Heart right ventricle (tissue), 16 donors: Measurements from ENCODE around the gene GSDME. TPM values are rescaled to one million over a fixed set of nuclear protein-coding genes. Genes with fewer than 3 reads are reported as not detected.

Experiments
- ATAC-seq, 8 donors: fragments of 200-7000 bp; cut with Tn5 transposase; one replicate each; pipeline ENCODE4 v1.9.1; 2020; ENCODE audit warnings: mild to moderate bottlenecking in 8 of 8, moderate library complexity in 8 of 8, moderate number of reproducible peaks in 1 of 8
- DNase-seq, 2 donors: peaks; one replicate each; pipeline ENCODE4 v3.0.0-alpha.2; 2020
- H3K27ac ChIP-seq, 10 donors: fragments of 200-600 bp; sonication (generic) in 2 of 10; one replicate each; pipeline versions ENCODE4 v1.5.0 to v1.8.0; 2020 to 2022; ENCODE audit warnings: mild to moderate bottlenecking in 3 of 10
- H3K27me3 ChIP-seq, 7 donors: fragments of 200-600 bp; one replicate each; pipeline ENCODE4 v1.8.0; 2021 to 2022; ENCODE audit warnings: mild to moderate bottlenecking in 2 of 7
- H3K36me3 ChIP-seq, 9 donors: fragments of 200-600 bp; sonication (generic) in 1 of 9; one replicate each; pipeline versions ENCODE4 v1.5.0 to v1.8.0; 2020 to 2022; ENCODE audit warnings: mild to moderate bottlenecking in 2 of 9
- H3K4me1 ChIP-seq, 9 donors: fragments of 200-600 bp; sonication (generic) in 1 of 9; one replicate each; pipeline versions ENCODE4 v1.5.0 to v1.8.0; 2020 to 2022; ENCODE audit warnings: mild to moderate bottlenecking in 4 of 9
- H3K4me3 ChIP-seq, 10 donors: fragments of 200-600 bp; sonication (generic) in 2 of 10; one replicate each; pipeline versions ENCODE4 v1.5.0 to v1.8.0; 2020 to 2022; ENCODE audit warnings: mild to moderate bottlenecking in 7 of 10, moderate library complexity in 2 of 10
- H3K9me3 ChIP-seq, 11 donors: fragments of 200-600 bp in 10 of 11; sonication (generic) in 2 of 11; one replicate each; pipeline versions ENCODE4 v1.5.0 to v1.8.0; 2013 to 2022; ENCODE audit warnings: mild to moderate bottlenecking in 2 of 11, control low read depth in 1 of 11, moderate library complexity in 1 of 11
- CTCF ChIP-seq, 9 donors: fragments of 200-600 bp; sonication (generic) in 2 of 9; IDR thresholded peaks; one replicate each; pipeline versions ENCODE4 v1.5.0 to v1.8.0; 2021 to 2022; ENCODE audit warnings: antibody characterized with exemption in 9 of 9, mild to moderate bottlenecking in 5 of 9, moderate library complexity in 1 of 9
- WGBS, 2 donors: extraction: QIAGEN DNeasy Blood & Tissue Kit; methylation state at CpG; one replicate each; pipeline ENCODE4 v1.1.7; 2013; ENCODE audit warnings: inconsistent platforms in 1 of 2; 5-methylcytosine and 5-hydroxymethylcytosine counted together
- intact Hi-C, 10 donors: fragments of 100-400 bp; cut with DNase I; formaldehyde crosslinking; loops; one replicate each; pipeline versions ENCODE4 v1.11.1 to v1.14.2; 2022
- polyA plus RNA-seq, 2 donors: library from polyadenylated mRNA; stranded (reverse); fragments of 200-250 nt; gene quantifications; one replicate each; pipeline ENCODE4 v1.2.3, GENCODE V29; 2013
- total RNA-seq, 10 donors: library from RNA; stranded (reverse); fragmentation: NEBNext Ultra II Directional in 3 of 10; extraction: Animal tissue kit (Norgen Biotek cat#: 25700) in 3 of 10; gene quantifications; one replicate each; pipeline versions ENCODE4 v1.2.1 to v1.2.4, GENCODE V29; 2021 to 2023
- donor health status: Arrhythmogenic right ventricular cardiomyopathy.
- donor health status: ischemic (EF 13 %, LVEDD 7.1; RV severe dilation, severe dysfunction).
- donor health status: healthy with polysubstance abuse.
- donor health status: DM: no; HTN: yes; CAD: no.
- donor health status: DM: no; HTN: no; CAD: no.
- donor health status: ischemic (EF 25% LVEDD 6.9; RV normal size, moderate dysfunction).
- donor health status: ischemic (EF 25% LVEDD 5.7; RV mildly dilated, moderate dysfunction).
- donor health status: healthy.
- donor health status: DM: yes; HTN: yes; CAD: no.
- donor health status: Ischemic cardiomyopathy.
- donor health status: ischemic (EF 35%, LVEDD 5.7; RV mildly dilated, moderate dysfunction).
- donor health status: nonischemic (EF 11% LVEDD 7.7; RV severe dilation, severe dysfunction).
- donor health status: DM: yes; HTN: yes; CAD: no.
- donor health status: PGD.
- donor health status: ischemic (EF 29% LVEDD 5.4; RV normal size, mild dysfunction).
- donor health status: nonischemic (EF 23%, LVEDD 6.1; RV moderate dilation, normal function).

Gene GSDME
- total and polyA plus RNA-seq, 12 donors: 2.8 to 11.9 (median 5.8) TPM

- intact Hi-C loops: no loop called here
- no peak for TF ChIP-seq CTCF (IDR thresholded peaks at IDR 0.05)
- H3K4me1 ChIP-seq: peaks cover 0 to 31% (median 15%) of the 10 kb centered on the region in 9 donors
- peaks cover 0 to 5% (median 0%) of the 10 kb centered on the region in 11 donors for H3K9me3 ChIP-seq
- H3K36me3 ChIP-seq: no peaks in the 10 kb centered on the region
- H3K4me3 ChIP-seq: no peak overlapping the region
- no peak for ATAC-seq
- WGBS, 2 donors: 62 to 64% methylated on average over 7 of the region's 7 CpGs
- H3K27ac ChIP-seq: no peak overlapping the region
- DNase-seq: no peak
- H3K27me3 ChIP-seq: peaks cover 0 to 27% (median 0%) of the 10 kb centered on the region in 7 donors
Observed at GRCh38 chr7:24762771-24763170, 5.5 kb upstream of the GSDME start.

- Histone ChIP-seq H3K9me3 (peaks cover 0 to 5% (median 0%) of the 10 kb centered on the region in 11 donors), H3K27ac (no peak overlapping the region), H3K4me3 (no peak overlapping the region), H3K4me1 (peaks cover 0 to 34% (median 18%) of the 10 kb centered on the region in 9 donors), H3K27me3 (peaks cover 0 to 40% (median 0%) of the 10 kb centered on the region in 7 donors), H3K36me3 (no peaks in the 10 kb centered on the region)
- intact Hi-C loops: no loop called here
- ATAC-seq (no peak), DNase-seq (no peak)
- TF ChIP-seq CTCF (IDR thresholded peaks at IDR 0.05): no peak
- WGBS, 2 donors: 79 to 95% methylated on average over 1 of the region's 1 CpG
Observed at GRCh38 chr7:24760968-24761367, 3.7 kb upstream of the GSDME start.

GRCh38 chr7:24756545-24757352, 515 bp downstream of the GSDME start:
- no peak for TF ChIP-seq CTCF (IDR thresholded peaks at IDR 0.05)
- 5% methylated on average over 52 to 54 of the region's 54 CpGs for WGBS, 2 donors
- Histone ChIP-seq H3K4me1 (peaks cover 0 to 28% (median 10%) of the 10 kb centered on the region in 9 donors), H3K4me3 (peak overlapping the region; percentile 46 to 91 (median 76)), H3K36me3 (no peaks in the 10 kb centered on the region), H3K9me3 (peaks cover 0 to 5% (median 0%) of the 10 kb centered on the region in 11 donors), H3K27ac (peak overlapping the region; percentile 60 to 90 (median 84)), H3K27me3 (peaks cover 0 to 40% (median 0%) of the 10 kb centered on the region in 7 donors)
- DNase-seq (peak; percentile 47 to 64), ATAC-seq (peak; percentile 46 to 72 (median 68))
- intact Hi-C loops: no loop called here

GRCh38 chr7:24755541-24756407, 1.5 kb downstream of the GSDME start:
- Histone ChIP-seq H3K4me1 (peaks cover 0 to 28% (median 10%) of the 10 kb centered on the region in 9 donors), H3K36me3 (no peaks in the 10 kb centered on the region), H3K27me3 (peaks cover 0 to 40% (median 0%) of the 10 kb centered on the region in 7 donors), H3K4me3 (peak overlapping the region in 2 of 10 donors; percentile 76 to 88), H3K9me3 (no peaks in the 10 kb centered on the region), H3K27ac (peak overlapping the region in 1 of 10 donors; percentile 84)
- intact Hi-C loops: no loop called here
- WGBS, 2 donors: 89 to 92% methylated on average over 12 of the region's 12 CpGs
- DNase-seq: no peak
- no peak for TF ChIP-seq CTCF (IDR thresholded peaks at IDR 0.05)
- no peak for ATAC-seq
